ENCODE measurements around the gene COBL. TPM values are rescaled to one million over a fixed set of nuclear protein-coding genes. Genes with fewer than 3 reads are reported as not detected.
A peak's percentile ranks its signal among the peaks of the same experiment; 100 is the strongest.

Gene COBL
- total RNA-seq, 2 donors from 2014 or later: 27.5 to 28.3 TPM

DNA sequence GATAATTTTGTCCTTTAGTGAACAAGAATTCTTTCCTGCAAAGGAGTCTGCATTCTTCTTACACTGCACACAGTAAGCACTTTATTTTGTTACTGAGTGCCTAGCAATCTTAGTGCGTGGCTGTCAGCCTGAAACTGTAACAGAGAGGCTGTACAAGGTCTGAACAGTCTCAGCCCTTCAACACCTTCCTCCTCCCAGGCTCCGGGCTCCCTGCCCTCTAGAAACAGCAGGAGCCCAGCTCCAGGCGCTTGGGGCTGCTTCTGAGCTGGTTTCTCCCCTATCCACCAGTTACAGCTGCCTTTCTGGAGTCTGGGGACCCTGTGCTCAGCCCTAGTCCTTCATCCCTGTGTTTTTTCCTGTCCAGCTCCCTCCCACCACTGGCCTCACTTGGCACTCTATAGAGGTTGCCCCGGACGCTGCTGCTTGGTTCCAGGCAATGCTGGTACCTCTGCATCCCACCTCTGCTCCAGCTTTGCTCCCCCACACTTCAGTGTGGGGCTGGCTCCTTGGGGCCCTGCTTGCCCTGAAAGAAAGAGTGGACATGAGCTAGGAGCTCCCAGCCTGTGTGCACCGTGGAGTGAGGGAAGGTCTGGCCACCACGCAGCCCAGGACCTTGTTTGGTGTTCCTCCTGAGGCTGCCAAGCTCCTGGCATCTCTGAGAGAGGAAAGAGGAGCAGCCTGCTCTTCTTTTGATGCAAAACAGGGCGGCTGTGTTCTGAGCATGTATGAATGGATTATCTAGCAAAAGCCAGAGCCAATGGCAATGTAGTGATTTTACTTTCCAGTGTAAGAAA, 282.7 kb downstream of the COBL start:
- Mint-ChIP-seq H3K27ac (no peak overlapping the region), H3K9me3 (no peaks in the 10 kb centered on the region), H3K36me3 (ENCODE audit: low read depth) (peaks cover 7% of the 10 kb centered on the region), H3K4me1 (peaks cover 14% of the 10 kb centered on the region), H3K4me3 (no peak overlapping the region), H3K27me3 (ENCODE audit: insufficient read depth) (no peaks in the 10 kb centered on the region)
- TF ChIP-seq, protein P1, sequence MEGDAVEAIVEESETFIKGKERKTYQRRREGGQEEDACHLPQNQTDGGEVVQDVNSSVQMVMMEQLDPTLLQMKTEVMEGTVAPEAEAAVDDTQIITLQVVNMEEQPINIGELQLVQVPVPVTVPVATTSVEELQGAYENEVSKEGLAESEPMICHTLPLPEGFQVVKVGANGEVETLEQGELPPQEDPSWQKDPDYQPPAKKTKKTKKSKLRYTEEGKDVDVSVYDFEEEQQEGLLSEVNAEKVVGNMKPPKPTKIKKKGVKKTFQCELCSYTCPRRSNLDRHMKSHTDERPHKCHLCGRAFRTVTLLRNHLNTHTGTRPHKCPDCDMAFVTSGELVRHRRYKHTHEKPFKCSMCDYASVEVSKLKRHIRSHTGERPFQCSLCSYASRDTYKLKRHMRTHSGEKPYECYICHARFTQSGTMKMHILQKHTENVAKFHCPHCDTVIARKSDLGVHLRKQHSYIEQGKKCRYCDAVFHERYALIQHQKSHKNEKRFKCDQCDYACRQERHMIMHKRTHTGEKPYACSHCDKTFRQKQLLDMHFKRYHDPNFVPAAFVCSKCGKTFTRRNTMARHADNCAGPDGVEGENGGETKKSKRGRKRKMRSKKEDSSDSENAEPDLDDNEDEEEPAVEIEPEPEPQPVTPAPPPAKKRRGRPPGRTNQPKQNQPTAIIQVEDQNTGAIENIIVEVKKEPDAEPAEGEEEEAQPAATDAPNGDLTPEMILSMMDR (conservative IDR thresholded peaks at IDR 0.05): no peak
- H3K27me3 ChIP-seq (ENCODE audit: control insufficient read depth, insufficient read depth, low read length, poor library complexity, severe bottlenecking): no peaks in the 10 kb centered on the region
- no peak overlapping the region for H3K4me3 ChIP-seq (ENCODE audit: low read length)
- no peak overlapping the region for H3K9ac ChIP-seq (ENCODE audit: extremely low read depth, low read length, poor library complexity, severe bottlenecking)
- peaks cover 9% of the 10 kb centered on the region for H3K4me1 ChIP-seq (ENCODE audit: control insufficient read depth, insufficient read depth, low read length)
- H3K36me3 ChIP-seq (ENCODE audit: control insufficient read depth, insufficient read depth, low read length): peaks cover 3% of the 10 kb centered on the region
- no peak for DNase-seq
- WGBS, 2 experiments (ENCODE audit: insufficient coverage in 1 of 2, insufficient read length in 1 of 2): 60 to 81% methylated on average over 4 to 8 of the region's 8 CpGs
- no peaks in the 10 kb centered on the region for H3K9me3 ChIP-seq (ENCODE audit: control insufficient read depth, low read length)
- H3K27ac ChIP-seq (ENCODE audit: low read depth, low read length): no peak overlapping the region

DNA sequence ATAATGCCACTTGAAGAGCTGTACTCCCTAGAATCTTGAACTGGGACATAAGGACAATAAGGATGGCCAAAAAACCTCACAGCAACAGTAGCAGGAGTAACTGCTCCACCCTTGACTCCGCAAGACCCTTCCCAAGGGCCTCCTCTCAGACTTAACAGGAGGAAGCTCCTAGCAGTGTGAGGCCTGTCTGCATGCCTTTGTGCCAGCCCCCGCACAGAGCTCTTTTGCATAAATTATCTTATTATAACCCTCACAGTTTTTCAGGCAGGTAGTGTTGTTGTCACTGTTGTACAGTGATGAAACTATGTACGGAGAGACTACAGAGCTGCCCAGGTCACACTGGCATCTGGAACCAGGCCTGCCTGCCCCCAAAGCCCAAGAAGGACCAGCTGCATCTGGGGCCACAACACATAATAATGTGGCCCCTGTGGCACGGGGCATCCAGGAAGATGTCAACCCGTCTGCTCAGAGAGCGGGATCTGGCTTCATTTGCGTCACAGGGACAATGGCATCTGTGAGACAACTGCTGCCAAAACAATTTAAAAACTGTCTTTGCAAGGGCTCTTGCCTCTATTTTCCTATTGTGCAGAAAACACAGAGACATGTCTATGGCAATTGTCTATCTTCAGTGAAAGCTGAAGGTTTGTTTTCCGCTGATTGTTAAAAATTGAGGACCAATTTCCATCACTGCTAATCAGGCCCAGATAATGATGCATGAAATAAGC, 284.7 kb downstream of the COBL start:
- peaks cover 18% of the 10 kb centered on the region for H3K36me3 Mint-ChIP-seq (ENCODE audit: low read depth)
- DNase-seq: peak; percentile 26
- no peak overlapping the region for H3K27ac Mint-ChIP-seq
- H3K4me3 Mint-ChIP-seq: no peak overlapping the region
- no peaks in the 10 kb centered on the region for H3K27me3 Mint-ChIP-seq (ENCODE audit: insufficient read depth)
- Histone ChIP-seq H3K9me3 (ENCODE audit: control insufficient read depth, low read length) (no peaks in the 10 kb centered on the region), H3K27ac (ENCODE audit: low read depth, low read length) (no peak overlapping the region), H3K9ac (ENCODE audit: extremely low read depth, low read length, poor library complexity, severe bottlenecking) (no peak overlapping the region), H3K4me3 (ENCODE audit: low read length) (no peak overlapping the region), H3K4me1 (ENCODE audit: control insufficient read depth, insufficient read depth, low read length) (peaks cover 9% of the 10 kb centered on the region), H3K27me3 (ENCODE audit: control insufficient read depth, insufficient read depth, low read length, poor library complexity, severe bottlenecking) (no peaks in the 10 kb centered on the region), H3K36me3 (ENCODE audit: control insufficient read depth, insufficient read depth, low read length) (peaks cover 5% of the 10 kb centered on the region)
- 91 to 95% methylated on average over 6 to 8 of the region's 8 CpGs for WGBS, 2 experiments (ENCODE audit: insufficient coverage in 1 of 2, insufficient read length in 1 of 2)
- peaks cover 14% of the 10 kb centered on the region for H3K4me1 Mint-ChIP-seq
- no peaks in the 10 kb centered on the region for H3K9me3 Mint-ChIP-seq
- TF ChIP-seq, protein P1 (conservative IDR thresholded peaks at IDR 0.05): no peak

DNA sequence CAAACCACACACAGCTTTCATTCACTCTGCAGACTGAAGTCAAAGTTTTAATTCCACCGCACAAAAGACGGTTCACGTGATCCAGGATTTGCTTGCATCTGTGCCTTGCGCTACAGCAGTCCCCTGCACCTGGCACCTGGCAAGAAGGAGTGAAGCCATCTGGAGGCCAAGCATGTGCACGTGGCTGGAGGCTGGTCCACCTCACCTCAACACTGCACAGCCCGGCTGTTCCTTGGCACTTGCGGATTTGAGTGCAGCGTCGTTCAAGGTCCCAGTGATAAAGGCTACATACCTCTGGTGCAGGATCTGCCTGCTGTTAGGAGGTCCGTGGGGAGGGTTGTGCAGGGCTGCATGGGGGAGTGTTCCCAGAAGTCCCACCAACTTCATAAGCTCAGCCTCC, 285.4 kb downstream of the COBL start:
- peaks cover 16% of the 10 kb centered on the region for H3K36me3 Mint-ChIP-seq (ENCODE audit: low read depth)
- H3K27ac Mint-ChIP-seq: no peak overlapping the region
- Histone ChIP-seq H3K27ac (ENCODE audit: low read depth, low read length) (no peak overlapping the region), H3K36me3 (ENCODE audit: control insufficient read depth, insufficient read depth, low read length) (peaks cover 5% of the 10 kb centered on the region), H3K4me1 (ENCODE audit: control insufficient read depth, insufficient read depth, low read length) (peaks cover 9% of the 10 kb centered on the region), H3K9me3 (ENCODE audit: control insufficient read depth, low read length) (no peaks in the 10 kb centered on the region), H3K9ac (ENCODE audit: extremely low read depth, low read length, poor library complexity, severe bottlenecking) (no peak overlapping the region), H3K4me3 (ENCODE audit: low read length) (no peak overlapping the region), H3K27me3 (ENCODE audit: control insufficient read depth, insufficient read depth, low read length, poor library complexity, severe bottlenecking) (no peaks in the 10 kb centered on the region)
- peaks cover 14% of the 10 kb centered on the region for H3K4me1 Mint-ChIP-seq
- 80 to 96% methylated on average over 2 to 10 of the region's 10 CpGs for WGBS, 2 experiments (ENCODE audit: insufficient coverage in 1 of 2, insufficient read length in 1 of 2)
- TF ChIP-seq, protein P1 (conservative IDR thresholded peaks at IDR 0.05): no peak
- no peak for DNase-seq
- H3K4me3 Mint-ChIP-seq: no peak overlapping the region
- H3K9me3 Mint-ChIP-seq: no peaks in the 10 kb centered on the region
- no peaks in the 10 kb centered on the region for H3K27me3 Mint-ChIP-seq (ENCODE audit: insufficient read depth)
